DOHH2 (cell line): Measurements from ENCODE around the gene KCNIP2.

Source experiments
- CTCF ChIP-seq: fragments of 200-600 bp; sonication (generic); IDR thresholded peaks from one replicate; pipeline ENCODE4 v1.5.1; 2014; ENCODE audit warnings: antibody characterized with exemption, mild to moderate bottlenecking, low read depth, low read length; ENCODE audit not compliant: poor library complexity, severe bottlenecking
- EZH2phosphoT487 ChIP-seq: fragments of 200-600 bp; sonication (generic); IDR thresholded peaks from 2 replicates; pipeline ENCODE4 v1.6.1; 2017; ENCODE audit warnings: borderline replicate concordance, mild to moderate bottlenecking, antibody characterized with exemption, low read length, moderate library complexity, mixed read lengths

DNA sequence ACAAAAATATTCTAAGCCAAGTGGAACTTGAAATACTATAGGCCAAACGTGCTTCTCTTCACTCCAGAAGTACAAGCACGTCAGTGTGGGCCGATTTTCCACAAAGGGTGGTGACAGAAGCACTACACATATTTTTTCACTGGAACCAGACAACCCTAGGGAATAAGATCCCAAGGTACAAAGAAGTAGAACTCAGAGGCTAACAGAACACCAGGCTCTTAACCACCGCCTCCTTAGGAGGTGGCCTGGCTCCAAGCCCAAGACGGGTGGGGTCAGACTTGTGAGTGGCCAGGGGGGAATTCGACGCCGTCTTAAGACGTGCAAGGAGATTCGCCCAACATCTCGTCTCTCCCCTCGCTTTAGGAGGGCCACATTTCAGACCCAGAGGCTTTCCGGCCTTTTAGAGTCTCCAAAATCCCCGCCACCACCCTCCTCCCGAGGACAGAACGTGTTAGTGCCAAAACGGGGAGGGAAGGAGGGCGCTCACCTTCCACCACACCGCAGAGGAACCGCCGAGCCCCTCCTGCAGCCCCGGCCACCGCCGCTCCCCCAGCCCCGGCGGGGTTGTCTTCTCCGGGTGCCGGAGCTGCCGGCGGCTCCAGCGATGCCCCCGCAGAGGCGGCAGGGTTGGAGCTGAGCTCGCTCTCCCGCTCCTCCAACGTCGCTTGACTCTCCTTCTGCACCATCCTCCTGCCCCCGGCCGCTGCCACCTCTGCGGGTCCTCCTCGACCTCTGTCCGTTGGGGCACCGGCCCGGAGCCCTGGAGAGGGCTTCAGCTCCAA, 26.1 kb downstream of the KCNIP2 start:
- no peak for TF ChIP-seq CTCF
- TF ChIP-seq EZH2phosphoT487 = no peak
